K562 (cell line): Measurements from ENCODE around the gene SLC39A3. TPM values are rescaled to one million over a fixed set of nuclear protein-coding genes. Genes with fewer than 3 reads are reported as not detected.

Experiments used
- ATAC-seq: fragments of 200-7000 bp; cut with Tn5 transposase; 3 replicates; pipeline ENCODE4 v1.9.1; 2020; ENCODE audit warnings: moderate library complexity
- BruUV-seq: library from RNA; stranded (reverse); fragments of 400-500 nt; replicated peaks from 2 replicates; lab custom pipeline; 2021; lab: Mats Ljungman, UMichigan
- CTCF ChIA-PET: fragments of 300-600 bp; formaldehyde crosslinking; extraction: SDS; loops from one replicate; lab custom pipeline; 2021; ENCODE audit warnings: low intra/inter-chr PET ratio; lab: Yijun Ruan, JAX
- POLR2A ChIA-PET: fragments of 300-600, 350-650 bp; sonication (Branson Sonifier 250); formaldehyde crosslinking; extraction: SDS; loops from one replicate; lab custom pipeline; 2021; ENCODE audit warnings: antibody characterized with exemption, inconsistent platforms; lab: Yijun Ruan, JAX
- DNase-seq, 4 experiments: peaks; one replicate each; pipeline versions ENCODE4 v3.0.0 to v3.0.0-alpha.2; 2011 to 2018; ENCODE audit warnings: low spot score in 3 of 4, mixed read lengths in 3 of 4; ENCODE audit errors: extremely low read depth in 1 of 4
- FAIRE-seq: peaks from 2 replicates; lab custom pipeline; 2011; peaks lifted over from hg19 to GRCh38; lab: Jason Lieb, UNC
- H2AFZ ChIP-seq: 2 replicates; pipeline ENCODE4 v1.6.0; 2011; ENCODE audit warnings: low read depth, low read length, control low read depth, inconsistent platforms
- H3K27ac ChIP-seq: fragments of 200-600 bp; 3 replicates; pipeline ENCODE4 v1.8.0; 2011; ENCODE audit warnings: low read depth, mild to moderate bottlenecking, control low read depth, inconsistent platforms, low read length, moderate library complexity, mixed read lengths; ENCODE audit errors: extremely low read depth
- H3K27me3 ChIP-seq, 2 experiments: fragments of 300-600 bp in 1 of 2; 2 replicates in 1 of 2; 3 replicates in 1 of 2; pipeline versions ENCODE4 v1.6.0 to v1.8.0; 2011; ENCODE audit warnings: inconsistent platforms in 2 of 2, low read length in 2 of 2, mild to moderate bottlenecking in 1 of 2, mixed read lengths in 1 of 2, moderate library complexity in 1 of 2; ENCODE audit not compliant: control insufficient read depth in 2 of 2, insufficient read depth in 2 of 2
- H3K36me3 ChIP-seq: fragments of 300-600 bp; 3 replicates; pipeline ENCODE4 v1.8.0; 2011; ENCODE audit warnings: mild to moderate bottlenecking, low read length, inconsistent platforms; ENCODE audit not compliant: control insufficient read depth, insufficient read depth
- H3K4me1 ChIP-seq, 2 experiments: fragments of 200-600 bp in 1 of 2; replicated peaks in 1 of 2; 2 replicates in 1 of 2; 3 replicates in 1 of 2; pipeline versions ENCODE4 v1.5.1 to v1.8.0; 2011; ENCODE audit warnings: inconsistent platforms in 2 of 2, low read length in 2 of 2, mild to moderate bottlenecking in 1 of 2, mixed read lengths in 1 of 2, moderate library complexity in 1 of 2; ENCODE audit not compliant: control insufficient read depth in 2 of 2, insufficient read depth in 2 of 2
- H3K4me2 ChIP-seq: 2 replicates; pipeline ENCODE4 v1.6.1; 2011; ENCODE audit warnings: low read length, control low read depth, inconsistent platforms, mixed read lengths; ENCODE audit not compliant: insufficient read depth
- H3K4me3 ChIP-seq: fragments of 200-600 bp; sonication (generic), shearing (Covaris generic); 2 replicates; pipeline ENCODE4 v1.5.1; 2016; ENCODE audit warnings: control low read depth, inconsistent platforms
- H3K79me2 ChIP-seq: fragments of 200-600 bp; 3 replicates; pipeline ENCODE4 v1.8.0; 2011; ENCODE audit warnings: low read length, inconsistent platforms; ENCODE audit not compliant: control insufficient read depth, insufficient read depth
- H3K9ac ChIP-seq, 2 experiments: 2 replicates each; pipeline versions ENCODE4 v1.6.0 to v1.6.1; 2011; ENCODE audit warnings: low read depth in 2 of 2, low read length in 2 of 2, control low read depth in 1 of 2, inconsistent platforms in 1 of 2, mild to moderate bottlenecking in 1 of 2, mixed read lengths in 1 of 2; ENCODE audit not compliant: insufficient read depth in 1 of 2
- H3K9me1 ChIP-seq: one replicate; pipeline ENCODE4 v1.6.0; 2011; ENCODE audit warnings: inconsistent platforms, mild to moderate bottlenecking, low read length, moderate library complexity; ENCODE audit not compliant: control insufficient read depth, insufficient read depth
- H3K9me3 ChIP-seq: replicated peaks from 2 replicates; pipeline ENCODE4 v1.5.1; 2011; ENCODE audit warnings: low read depth, low read length, inconsistent platforms; ENCODE audit not compliant: control insufficient read depth, insufficient read depth
- H4K20me1 ChIP-seq: replicated peaks from 2 replicates; pipeline ENCODE4 v1.6.1; 2011; ENCODE audit warnings: low read length, inconsistent platforms, mixed read lengths; ENCODE audit not compliant: control insufficient read depth, insufficient read depth
- ATF2 ChIP-seq: sonication (generic); formaldehyde crosslinking; IDR thresholded peaks from 2 replicates; pipeline ENCODE4 v1.8.1; 2022; ENCODE audit warnings: missing genetic modification reagents
- CREB1 ChIP-seq, 2 experiments: sonication (generic) in 1 of 2; formaldehyde crosslinking in 1 of 2; IDR thresholded peaks; 2 replicates each; pipeline versions ENCODE4 v1.6.1 to v1.8.0; 2012 to 2022; ENCODE audit warnings: inconsistent platforms in 1 of 2, mild to moderate bottlenecking in 1 of 2, missing genetic modification reagents in 1 of 2, moderate library complexity in 1 of 2
- ESRRB ChIP-seq: fragments of 250-450 bp; sonication (Bioruptor Pico); IDR thresholded peaks from 2 replicates; pipeline ENCODE4 v1.5.0; 2020; ENCODE audit warnings: mild to moderate bottlenecking, moderate library complexity, borderline replicate concordance
- HDAC2 ChIP-seq: fragments of 450-650 bp; IDR thresholded peaks from 2 replicates; pipeline ENCODE4 v1.6.1; 2016; ENCODE audit warnings: mild to moderate bottlenecking
- HDAC8 ChIP-seq: fragments of 450-650 bp; IDR thresholded peaks from 2 replicates; pipeline ENCODE4 v1.6.1; 2016; ENCODE audit warnings: mild to moderate bottlenecking, missing genetic modification characterization, moderate library complexity, missing compliant biosample characterization
- LEF1 ChIP-seq: fragments of 450-650 bp; IDR thresholded peaks from 2 replicates; pipeline ENCODE4 v1.6.1; 2016; ENCODE audit warnings: mild to moderate bottlenecking
- MEF2D ChIP-seq: conservative IDR thresholded peaks from 2 replicates; pipeline ENCODE4 v1.6.1; 2016; ENCODE audit warnings: low read depth, missing genetic modification characterization, missing compliant biosample characterization
- ZBTB7A ChIP-seq: IDR thresholded peaks from 2 replicates; pipeline ENCODE4 v1.6.1; 2011; ENCODE audit warnings: low read depth, mild to moderate bottlenecking, low read length, moderate library complexity, borderline replicate concordance; ENCODE audit not compliant: control insufficient read depth
- ZFP91 ChIP-seq: sonication (generic); formaldehyde crosslinking; IDR thresholded peaks from 2 replicates; pipeline ENCODE4 v1.8.0; 2022; ENCODE audit warnings: mild to moderate bottlenecking, missing genetic modification reagents
- ZNF384 ChIP-seq: IDR thresholded peaks from 2 replicates; pipeline ENCODE4 v1.6.1; 2012; ENCODE audit warnings: low read depth, low read length, improper control_type of control experiment
- ZNF445 ChIP-seq: fragments of 250-450 bp; sonication (Bioruptor Pico); IDR thresholded peaks from 2 replicates; pipeline ENCODE4 v1.4.0; 2020; ENCODE audit warnings: low read depth, mild to moderate bottlenecking, moderate library complexity
- WGBS: fragments of 100-300 bp; shearing (Covaris generic); methylation state at CpG from one replicate; pipeline ENCODE4 v1.1.6; 2016; ENCODE audit warnings: low coverage, mixed read lengths; ENCODE audit not compliant: insufficient coverage; ENCODE audit errors: missing lambda C conversion rate; 5-methylcytosine and 5-hydroxymethylcytosine counted together
- in situ Hi-C: fragments of 300-500 bp; cut with MboI; formaldehyde crosslinking; loops from 4 replicates; pipeline ENCODE4 v1.15.0; 2018; ENCODE audit warnings: inconsistent platforms, mixed read lengths
- intact Hi-C: fragments of 100-400 bp; cut with micrococcal nuclease; formaldehyde crosslinking; loops from 2 replicates; pipeline ENCODE4 v1.14.2; 2022
- polyA plus RNA-seq, 8 experiments: library from polyadenylated mRNA; depleted of rRNA in 4 of 8; stranded (reverse) in 5 of 8; unstranded in 3 of 8; fragments of >200 nt; fragmentation: Nextera tagmentation in 2 of 8; fragmentation: Illumina TruSeq in 1 of 8; extraction: Ambion mirVana in 2 of 8; extraction: Trizol in 1 of 8; gene quantifications; 2 replicates each; pipeline versions ENCODE4 v1.2.1 to v1.2.3, GENCODE V29; 2011 to 2014; ENCODE audit warnings: inconsistent platforms in 1 of 8, missing spikeins in 1 of 8
- total RNA-seq, 7 experiments: library from RNA; depleted of rRNA in 6 of 7; stranded (reverse); fragments of >200 nt in 6 of 7; fragmentation: Illumina TruSeq in 2 of 7; extraction: Trizol in 2 of 7; gene quantifications; 2 replicates each; pipeline versions ENCODE4 v1.2.1 to v1.2.3, GENCODE V29; 2011 to 2021; ENCODE audit warnings: low replicate concordance in 1 of 7
- TF ChIP-seq, protein P1 (sequence below): fragments of 250-450 bp; sonication (Bioruptor Pico); IDR thresholded peaks from 2 replicates; pipeline ENCODE4 v1.5.0; 2021; ENCODE audit warnings: mild to moderate bottlenecking, moderate library complexity
- TF ChIP-seq, protein P2 (sequence below): IDR thresholded peaks from 2 replicates; pipeline ENCODE4 v1.6.1; 2014; ENCODE audit warnings: antibody characterized with exemption
- TF ChIP-seq, protein P3 (sequence below): fragments of 450-650 bp; formaldehyde crosslinking; IDR thresholded peaks from 2 replicates; pipeline ENCODE4 v1.4.0; 2020; ENCODE audit warnings: mild to moderate bottlenecking

The SLC39A3 gene
- total and polyA plus RNA-seq, 9 of the 15 experiments (the other 6 are each of a cell fraction or from before 2014, with no cell fraction given), result 2.3 to 215 (median 127) TPM

DNA sequence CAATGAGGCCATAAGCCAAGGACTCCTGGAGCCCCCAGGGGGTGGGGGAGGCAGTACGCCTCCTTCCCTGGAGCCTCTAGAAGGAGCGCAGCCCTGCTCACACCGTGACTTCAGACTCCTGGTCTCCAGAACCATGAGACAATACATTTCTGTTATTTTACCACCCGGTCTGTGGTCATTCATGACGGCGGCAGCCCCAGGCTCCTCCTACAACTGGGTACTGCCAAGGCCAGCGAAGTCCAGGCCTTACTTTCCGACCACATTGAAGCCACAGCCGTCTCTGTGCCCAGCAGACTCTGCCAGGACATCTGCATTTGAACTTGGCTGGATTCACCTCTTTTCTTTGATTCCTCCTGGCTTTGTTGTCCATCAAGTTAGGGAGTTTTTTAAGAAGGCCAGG is 47.9 kb downstream of the SLC39A3 start:
- intact Hi-C loops, result no loop called here
- BruUV-seq, result no TSS peak
- in situ Hi-C loops, result no loop called here
- ATAC-seq (no peak), FAIRE-seq (no peak), DNase-seq (no peak)
- 31% methylated on average over 9 of the region's 9 CpGs for WGBS
- Histone ChIP-seq H3K27ac (no peak overlapping the region), H3K36me3 (no peaks in the 10 kb centered on the region), H3K4me2 (no peak overlapping the region), H3K4me1 (no peaks in the 10 kb centered on the region; a peak in 1 of 5 replicates), H3K9me3 (no peaks in the 10 kb centered on the region), H3K4me3 (no peak overlapping the region), H4K20me1 (no peaks in the 10 kb centered on the region), H3K9ac (no peak overlapping the region), H3K79me2 (no peaks in the 10 kb centered on the region), H2AFZ (no peak overlapping the region), H3K9me1 (no peaks in the 10 kb centered on the region), H3K27me3 (peaks cover 13 to 69% of the 10 kb centered on the region in 2 experiments)
- ChIA-PET POLR2A (no interaction called here), CTCF (no interaction called here)
- TF ChIP-seq ZBTB7A (no peak), ATF2 (CRISPR knock-in tag) (no peak), LEF1 (no peak), HDAC2 (no peak), CREB1 (IDR thresholded peaks at IDR 0.05) (no peak), CREB1 (CRISPR knock-in tag; IDR thresholded peaks at IDR 0.05) (no peak), MEF2D (tag) (no peak), HDAC8 (no peak), ZNF384 (no peak), ESRRB (CRISPR knock-in tag) (no peak), ZNF445 (CRISPR knock-in tag) (no peak), ZFP91 (CRISPR knock-in tag) (no peak)
- TF ChIP-seq, protein P1, sequence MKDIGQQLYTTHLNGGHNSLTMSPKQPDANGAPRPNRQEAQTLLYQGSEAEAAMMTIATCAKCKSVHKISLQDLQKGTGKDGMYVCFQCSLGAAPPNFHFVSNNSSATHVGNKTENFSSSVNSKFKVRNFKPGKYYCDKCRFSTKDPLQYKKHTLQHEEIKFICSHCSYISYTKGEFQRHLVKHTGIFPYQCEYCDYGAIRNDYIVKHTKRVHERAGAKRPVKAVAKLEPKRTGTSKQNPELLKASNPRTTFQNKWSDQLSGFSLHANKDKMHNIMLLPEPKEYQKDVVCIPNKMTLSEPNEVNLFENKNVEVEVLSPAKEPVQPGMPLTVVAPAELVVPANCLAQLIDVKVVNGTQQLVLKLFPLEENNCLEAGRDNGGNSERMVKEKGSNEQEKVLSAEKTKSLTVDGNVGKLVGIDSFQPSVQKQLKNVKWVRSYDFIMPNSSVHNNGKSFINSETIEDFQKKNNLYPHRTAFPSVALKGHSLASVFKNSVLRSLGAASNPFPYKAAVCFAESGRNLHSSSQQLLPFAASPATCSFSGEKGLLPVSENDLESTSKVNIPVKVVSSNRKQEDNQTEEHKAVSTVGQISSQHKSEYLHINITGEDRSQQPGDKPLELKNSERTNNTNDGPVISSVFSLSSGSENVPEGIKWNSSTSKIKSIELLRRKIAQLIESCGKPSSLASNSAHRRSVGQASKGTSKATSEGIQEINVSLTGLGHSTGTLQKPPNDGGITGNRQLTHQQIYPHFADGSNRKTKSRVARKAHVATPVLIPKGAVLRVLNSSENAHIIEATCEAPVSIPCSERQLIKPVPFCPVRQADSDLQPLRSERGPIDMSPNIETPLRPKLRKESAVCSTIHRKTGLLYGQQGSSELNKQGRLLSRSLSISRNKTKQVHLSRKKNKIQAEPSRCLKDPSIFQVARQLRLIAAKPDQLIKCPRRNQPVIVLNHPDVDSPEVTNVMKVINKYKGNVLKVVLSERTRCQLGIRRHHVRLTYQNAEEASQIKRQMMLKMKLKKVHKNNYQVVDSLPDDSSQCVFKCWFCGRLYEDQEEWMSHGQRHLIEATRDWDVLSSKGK (CRISPR knock-in tag), result no peak
- TF ChIP-seq, protein P2, sequence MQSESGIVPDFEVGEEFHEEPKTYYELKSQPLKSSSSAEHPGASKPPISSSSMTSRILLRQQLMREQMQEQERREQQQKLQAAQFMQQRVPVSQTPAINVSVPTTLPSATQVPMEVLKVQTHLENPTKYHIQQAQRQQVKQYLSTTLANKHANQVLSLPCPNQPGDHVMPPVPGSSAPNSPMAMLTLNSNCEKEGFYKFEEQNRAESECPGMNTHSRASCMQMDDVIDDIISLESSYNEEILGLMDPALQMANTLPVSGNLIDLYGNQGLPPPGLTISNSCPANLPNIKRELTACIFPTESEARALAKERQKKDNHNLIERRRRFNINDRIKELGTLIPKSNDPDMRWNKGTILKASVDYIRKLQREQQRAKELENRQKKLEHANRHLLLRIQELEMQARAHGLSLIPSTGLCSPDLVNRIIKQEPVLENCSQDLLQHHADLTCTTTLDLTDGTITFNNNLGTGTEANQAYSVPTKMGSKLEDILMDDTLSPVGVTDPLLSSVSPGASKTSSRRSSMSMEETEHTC, result no peak
- TF ChIP-seq, protein P3, sequence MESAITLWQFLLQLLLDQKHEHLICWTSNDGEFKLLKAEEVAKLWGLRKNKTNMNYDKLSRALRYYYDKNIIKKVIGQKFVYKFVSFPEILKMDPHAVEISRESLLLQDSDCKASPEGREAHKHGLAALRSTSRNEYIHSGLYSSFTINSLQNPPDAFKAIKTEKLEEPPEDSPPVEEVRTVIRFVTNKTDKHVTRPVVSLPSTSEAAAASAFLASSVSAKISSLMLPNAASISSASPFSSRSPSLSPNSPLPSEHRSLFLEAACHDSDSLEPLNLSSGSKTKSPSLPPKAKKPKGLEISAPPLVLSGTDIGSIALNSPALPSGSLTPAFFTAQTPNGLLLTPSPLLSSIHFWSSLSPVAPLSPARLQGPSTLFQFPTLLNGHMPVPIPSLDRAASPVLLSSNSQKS, result no peak
